ENCODE data around the gene MED8.
"Not testable (repeated sequence)": the region's sequence is repeated elsewhere in the genome, so short reads cannot be mapped to it uniquely, and the experiment has no call there.

MED8 gene

DNA sequence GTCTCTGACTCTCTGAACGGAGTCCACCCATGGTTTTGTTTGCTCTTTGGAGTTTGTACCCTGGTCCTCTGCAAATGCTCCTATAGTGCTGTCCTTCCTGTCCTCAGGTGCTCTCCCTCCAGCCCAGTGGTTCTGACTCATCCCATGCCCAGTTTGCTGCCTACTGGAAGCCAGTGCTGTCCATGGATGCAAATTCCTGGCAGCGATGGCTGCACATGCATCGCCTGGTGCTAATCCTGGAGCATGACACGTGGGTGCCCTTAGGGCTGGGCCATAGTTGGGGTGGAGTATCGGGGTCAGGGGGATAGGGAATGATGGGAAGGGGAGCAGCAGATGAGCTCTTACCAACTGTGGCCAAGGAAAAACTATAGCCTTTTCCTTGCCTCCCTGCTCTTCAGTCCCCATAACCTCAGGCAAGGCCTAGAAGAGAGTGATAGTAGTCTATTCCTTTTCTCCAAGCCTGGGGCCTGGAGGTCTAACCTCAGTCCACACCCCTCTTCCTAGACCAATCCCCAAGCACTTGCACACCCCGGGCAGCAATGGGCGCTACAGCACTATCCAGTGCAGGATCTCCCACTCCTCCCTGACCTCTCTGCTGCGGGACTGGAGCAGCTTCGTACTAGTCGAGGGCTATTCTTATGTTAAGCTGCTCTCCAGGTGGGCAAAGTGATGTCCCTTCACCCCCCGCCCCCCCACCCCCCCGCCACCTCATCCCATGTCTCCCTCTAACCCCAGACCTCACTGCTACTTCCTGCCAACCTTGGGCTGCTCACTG, 32.6 kb upstream of the MED8 start:
- no peak for DNase-seq

DNA sequence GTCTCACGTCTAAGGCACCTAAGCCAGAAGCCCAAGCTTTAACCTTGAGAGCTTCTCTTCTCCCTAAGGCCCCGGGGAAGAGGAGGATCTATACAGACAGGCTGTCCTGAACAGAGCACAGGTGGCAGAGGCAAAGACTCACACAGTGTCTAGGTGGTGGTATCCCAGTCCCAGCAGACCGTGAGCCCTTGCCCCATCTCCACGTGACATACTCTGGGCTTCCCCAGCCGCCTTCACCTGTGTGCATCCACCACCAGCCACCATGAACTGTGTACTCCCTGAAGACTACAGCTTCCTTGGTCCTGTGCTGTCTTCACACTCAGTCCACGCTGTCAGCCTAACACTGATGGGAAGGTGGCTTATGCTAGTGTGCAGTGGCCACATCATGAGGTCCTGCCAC, 31.8 kb upstream of the MED8 start:
- no peak for DNase-seq

DNA sequence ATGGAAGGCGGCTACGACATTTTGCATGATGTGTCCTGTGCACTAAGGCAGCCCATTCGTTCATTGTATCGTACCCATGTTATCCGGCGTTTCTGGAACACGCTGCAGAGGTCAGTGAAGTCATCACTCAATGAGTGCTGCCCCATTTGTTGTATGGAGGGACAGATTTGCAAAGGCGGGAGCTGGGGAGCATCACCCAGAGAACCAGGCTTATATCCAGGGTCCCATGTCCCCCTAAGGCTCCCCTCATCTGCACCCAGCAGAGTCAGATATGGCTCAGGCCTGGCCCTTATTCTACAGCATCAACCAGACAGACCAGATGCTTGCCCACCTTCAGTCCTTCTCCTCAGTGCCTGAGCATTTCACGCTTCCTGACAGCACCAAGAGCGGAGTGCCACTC, 31.3 kb upstream of the MED8 start:
- DNase-seq: no peak

DNA sequence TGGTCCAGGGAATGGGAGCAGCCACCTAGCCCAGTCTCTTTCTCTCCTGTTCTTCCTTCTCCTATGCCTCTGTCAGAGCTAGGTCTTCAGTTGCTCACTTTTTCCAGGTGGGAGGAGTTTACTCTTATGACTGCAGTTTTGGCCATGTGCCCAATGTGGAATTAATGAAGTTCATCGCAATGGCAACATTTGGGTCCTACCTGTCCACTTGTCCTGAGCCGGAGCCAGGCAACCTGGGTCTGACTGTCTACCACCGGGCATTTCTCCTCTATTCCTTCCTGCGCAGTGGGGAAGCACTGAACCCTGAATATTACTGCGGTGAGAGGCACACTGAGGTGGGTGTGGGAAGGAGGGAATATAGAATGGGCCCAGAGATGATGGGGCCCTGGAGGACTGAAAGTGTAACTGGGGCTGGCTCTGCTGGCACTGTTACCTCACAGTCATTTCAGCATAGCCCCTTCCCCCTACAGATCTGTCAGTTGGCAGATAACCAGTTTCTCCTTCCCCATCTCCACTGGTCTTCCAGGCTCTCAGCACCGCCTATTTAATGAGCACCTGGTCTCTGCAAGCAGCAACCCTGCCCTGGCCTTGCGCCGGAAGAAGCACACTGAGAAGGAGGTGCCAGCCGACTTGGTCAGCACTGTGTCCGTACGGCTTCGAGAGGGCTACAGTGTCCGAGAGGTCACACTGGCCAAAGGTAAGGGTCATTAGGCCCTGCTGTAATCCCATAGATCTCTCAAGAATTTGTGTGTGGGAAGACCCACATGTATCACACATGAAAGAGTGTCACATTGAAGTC, 30.2 kb upstream of the MED8 start:
- no peak for DNase-seq

DNA sequence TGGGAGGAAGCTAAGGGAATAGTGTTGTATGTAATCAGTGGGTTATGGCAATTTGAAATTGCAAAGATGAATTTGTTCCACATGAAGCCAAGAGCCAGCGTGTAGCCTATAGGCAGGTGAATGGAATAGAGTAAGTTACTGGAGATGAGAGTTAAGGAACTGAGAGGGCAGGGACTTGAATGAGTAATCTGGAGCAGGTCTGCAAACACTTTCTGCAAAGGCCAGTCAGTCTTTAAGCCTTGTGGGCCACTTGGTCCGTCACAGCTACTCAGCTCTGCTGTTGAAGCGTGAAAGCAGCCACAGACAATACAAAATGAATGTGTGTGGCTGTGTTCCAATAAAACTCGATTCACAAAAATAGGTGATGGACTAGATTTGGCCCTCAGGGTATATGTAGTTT, 29.3 kb upstream of the MED8 start:
- no peak for DNase-seq

DNA sequence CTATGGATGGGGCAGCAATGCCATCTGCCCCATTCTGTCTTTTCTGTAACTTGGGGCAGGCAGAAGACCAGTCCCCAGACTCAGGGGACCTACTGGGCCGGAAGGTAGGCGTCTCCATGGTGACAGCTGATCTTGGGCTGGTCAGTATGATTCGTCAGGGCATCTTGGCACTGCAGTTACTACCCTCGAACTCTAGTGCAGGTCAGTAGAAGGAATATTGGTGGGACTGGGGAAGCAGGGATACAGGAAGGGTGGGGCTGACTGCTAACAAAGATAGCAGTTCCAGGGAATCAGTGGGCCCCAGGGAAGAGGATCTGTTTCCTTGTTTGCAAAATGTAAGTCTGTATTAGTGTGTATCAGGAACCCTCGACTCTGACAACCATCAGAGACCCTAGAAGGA, 26.3 kb upstream of the MED8 start:
- DNase-seq: no peak

DNA sequence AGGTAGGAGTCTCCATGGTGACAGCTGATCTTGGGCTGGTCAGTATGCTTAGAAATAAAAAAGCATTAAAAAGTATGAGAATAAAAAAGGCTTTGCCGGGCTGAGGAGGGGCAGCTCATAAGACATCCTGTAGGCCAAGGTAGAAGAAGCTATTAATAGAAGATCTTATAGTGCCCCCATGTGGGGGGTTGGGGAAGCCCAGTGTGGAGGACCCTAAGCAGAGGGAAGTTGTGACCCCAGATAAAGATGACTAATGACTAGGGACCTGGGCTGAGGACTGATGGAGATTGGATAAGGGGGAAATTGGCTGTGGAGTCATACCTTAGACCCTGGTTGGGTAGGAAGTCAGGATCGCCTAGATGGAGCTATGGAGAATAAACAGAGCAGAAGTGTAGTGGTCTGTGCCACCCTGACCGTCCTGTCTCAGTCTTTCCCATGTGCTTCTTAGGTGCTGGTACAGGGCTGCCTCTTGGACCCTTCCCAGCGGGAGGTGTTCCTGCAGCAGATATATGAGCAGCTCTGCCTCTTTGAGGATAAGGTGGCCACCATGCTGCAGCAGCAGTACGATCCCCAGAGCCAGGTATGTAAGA, 25.1 kb upstream of the MED8 start:
- DNase-seq: peak; percentile 87

DNA sequence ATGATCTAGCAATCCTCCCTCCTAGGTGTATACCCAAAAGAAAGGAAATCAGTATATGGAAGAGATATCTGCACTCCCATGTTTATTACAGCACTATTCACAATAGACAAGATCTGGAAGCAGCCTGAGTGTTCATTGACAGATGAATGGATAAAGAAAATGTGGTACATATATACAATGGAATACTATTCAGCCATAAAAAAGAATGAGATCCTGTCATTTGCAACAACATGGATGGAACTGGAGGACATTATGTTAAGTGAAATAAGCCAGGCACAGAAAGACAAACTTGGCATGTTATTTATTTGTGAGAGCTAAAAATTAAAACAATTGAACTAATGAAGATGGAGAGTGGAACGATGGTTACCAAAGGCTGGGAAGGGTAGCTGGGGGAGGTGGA, 23.8 kb upstream of the MED8 start:
- DNase-seq: not testable (repeated sequence)

DNA sequence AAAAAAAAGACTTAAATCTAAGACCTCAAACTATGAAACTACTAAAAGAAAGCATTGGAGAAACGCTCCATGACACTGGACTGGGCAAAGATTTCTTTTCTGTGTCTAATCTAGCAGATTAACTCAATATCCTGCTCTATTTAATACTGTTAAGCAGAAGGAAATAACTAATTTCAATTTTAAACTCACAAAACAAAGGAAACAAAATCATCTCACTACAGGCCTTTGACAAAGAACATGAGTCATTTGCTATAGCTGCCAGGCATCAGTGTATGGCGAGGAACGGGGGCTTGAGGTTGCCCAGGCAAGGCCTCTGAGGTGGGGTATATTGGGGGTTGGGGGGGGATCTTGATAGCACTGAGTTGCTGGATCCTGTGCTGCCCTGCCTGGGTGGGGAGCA, 21.0 kb upstream of the MED8 start:
- no peak for DNase-seq

DNA sequence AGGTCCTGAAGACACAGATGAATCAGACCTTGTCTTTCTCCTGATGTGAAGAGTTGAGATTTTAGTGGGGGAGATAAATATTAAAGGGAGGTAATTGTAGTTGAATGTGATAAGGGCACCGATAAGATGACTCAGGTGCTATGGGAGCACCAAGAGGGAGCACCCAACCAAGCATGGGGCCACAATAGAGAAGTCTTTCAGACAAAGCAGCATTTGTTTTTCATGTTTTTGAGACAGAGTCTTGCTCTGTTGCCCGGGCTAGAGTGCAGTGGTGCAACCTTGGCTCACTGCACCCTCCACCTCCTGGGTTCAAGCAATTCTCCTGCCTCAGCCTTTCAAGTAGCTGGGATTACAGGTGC, 16.3 kb upstream of the MED8 start:
- DNase-seq: no peak

DNA sequence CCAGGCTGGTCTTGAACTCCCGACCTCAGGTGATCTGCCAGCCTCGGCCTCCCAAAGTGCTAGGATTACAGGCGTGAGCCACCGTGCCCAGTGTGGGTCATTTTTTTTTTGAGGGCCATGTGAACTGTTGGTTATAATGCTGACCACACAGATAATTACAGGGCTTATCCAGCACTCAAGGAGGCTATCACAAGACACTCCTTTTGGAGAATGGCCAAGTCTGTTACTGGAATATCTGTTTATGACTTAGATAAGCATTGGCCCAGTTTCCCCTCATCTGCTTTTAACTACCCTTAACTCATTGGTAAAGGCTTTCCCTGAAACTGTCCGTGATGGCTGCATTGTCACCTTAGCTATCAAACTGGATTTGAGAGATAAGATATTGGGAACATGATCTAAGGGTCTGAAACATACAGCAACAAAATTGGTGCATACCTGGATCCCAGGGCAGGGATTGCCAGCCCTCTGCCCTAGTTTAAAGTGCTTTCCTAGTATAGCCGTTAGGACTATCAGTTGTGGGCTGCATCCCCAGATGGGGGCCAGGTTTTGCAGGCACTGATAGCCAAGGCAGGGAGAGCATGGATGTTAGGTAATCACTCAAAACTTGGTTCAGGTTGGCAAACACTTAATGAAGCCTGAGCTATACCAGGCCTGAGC, 15.7 kb upstream of the MED8 start:
- DNase-seq: no peak

DNA sequence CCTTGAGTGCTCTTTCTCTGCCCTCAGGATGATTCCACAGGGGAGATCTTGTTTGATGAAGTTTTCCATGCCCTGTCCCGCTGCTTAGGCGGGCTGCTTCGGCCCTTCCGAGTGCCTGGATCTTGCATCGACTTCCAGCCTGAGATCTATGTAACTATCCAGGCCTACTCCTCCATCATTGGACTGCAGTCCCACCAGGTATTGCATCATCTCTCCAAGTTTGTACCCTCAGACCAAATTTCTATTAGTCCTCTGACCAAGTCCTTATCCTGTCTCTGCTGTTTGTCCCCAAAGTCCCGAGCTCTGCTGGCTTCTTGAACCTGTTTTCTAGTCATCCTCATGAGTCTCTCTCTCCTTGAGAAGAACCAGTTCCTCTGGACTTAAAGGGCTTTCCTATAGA, 14.8 kb upstream of the MED8 start:
- no peak for DNase-seq

DNA sequence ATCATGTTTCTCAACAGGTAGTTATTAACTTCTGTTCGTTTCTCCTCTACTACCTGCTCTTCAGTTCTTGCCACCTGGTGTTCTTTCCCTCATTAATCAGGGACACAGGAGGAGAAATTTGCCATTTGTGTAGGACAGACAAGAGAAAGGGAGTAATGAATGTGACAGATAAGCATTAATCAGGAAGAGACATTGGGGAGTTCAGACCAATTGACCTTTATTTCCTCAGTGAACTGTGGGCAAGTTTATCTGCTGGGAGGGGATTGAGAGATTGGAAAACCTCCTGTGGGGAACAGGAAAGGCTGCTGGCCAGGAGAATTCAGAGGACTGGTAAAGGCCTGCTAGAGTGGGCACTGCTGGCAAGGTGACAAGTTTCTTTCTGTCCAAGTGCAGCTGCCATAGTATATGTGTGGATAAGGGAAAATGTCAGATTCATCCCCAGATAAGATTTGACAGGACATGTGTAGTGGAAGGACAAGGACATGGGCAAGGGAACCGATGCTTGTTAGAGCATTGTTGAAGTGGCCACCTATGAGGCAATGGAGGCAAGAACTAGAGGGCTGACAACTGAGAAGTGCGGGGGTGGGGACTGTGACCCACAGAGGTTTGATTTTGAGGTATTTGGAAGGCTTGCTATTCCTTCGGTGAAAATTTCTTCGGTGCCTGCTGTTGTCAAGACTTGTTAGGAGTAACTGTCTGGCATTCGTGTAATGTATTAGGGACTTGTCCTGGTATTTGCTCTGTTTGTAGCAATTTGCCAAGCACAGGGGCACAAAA, 12.7 kb upstream of the MED8 start:
- no peak for DNase-seq

DNA sequence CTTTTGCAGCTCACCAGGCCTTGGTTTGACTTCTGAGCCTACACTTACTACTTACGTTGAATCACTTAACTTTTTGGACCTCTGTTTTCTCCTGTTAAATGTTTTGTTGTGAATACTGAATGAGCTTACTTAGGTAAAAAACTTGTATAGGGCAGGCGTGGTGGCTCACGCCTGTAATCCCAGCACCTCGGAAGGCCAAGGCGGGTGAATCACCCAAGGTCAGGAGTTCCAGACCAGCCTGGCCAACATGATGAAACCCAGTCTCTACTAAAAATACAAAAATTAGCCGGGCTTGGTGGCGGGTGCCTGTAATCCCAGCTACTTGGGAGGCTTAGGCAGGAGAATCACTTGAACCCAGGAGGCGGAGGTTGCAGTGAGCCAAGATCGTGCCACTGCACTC, 10.8 kb upstream of the MED8 start:
- not testable (repeated sequence) for DNase-seq

DNA sequence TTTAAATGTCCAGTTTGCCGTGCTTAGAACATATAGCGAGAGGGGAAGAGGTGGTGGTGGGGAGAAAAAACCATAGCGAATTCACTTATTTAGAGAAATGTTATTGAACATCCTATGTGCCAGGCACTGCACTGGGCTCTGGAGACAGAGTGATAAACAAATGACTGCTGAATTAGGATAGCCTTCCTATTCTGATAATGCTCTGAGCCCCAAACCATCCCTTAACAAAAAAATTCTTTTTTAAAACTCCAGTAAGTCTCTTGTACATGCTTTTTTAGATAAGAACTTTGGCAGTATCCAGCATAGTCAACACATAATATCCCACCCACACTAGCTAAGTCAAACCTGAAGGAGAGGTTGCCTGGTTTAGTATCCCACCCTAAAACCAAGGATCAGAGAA, 8.6 kb upstream of the MED8 start:
- no peak for DNase-seq

DNA sequence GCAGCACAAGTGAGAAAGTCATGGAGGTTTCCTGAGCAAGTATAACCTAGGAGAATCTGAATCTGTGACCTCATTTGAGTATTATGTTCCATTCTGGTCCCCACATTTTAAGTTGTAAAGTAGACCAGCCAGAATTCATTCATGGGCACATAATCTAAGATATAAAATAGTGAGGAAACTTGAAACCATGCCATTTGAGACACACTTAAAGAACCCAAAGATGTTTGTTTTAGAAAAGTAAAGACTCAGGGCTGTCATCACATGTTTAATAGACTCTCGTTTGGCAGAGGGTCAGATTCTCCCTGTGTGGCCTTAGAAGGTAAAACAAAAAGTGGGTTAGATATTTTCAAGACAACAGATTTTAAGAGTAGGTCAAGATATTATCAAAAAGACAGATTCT, 6.5 kb upstream of the MED8 start:
- no peak for DNase-seq

DNA sequence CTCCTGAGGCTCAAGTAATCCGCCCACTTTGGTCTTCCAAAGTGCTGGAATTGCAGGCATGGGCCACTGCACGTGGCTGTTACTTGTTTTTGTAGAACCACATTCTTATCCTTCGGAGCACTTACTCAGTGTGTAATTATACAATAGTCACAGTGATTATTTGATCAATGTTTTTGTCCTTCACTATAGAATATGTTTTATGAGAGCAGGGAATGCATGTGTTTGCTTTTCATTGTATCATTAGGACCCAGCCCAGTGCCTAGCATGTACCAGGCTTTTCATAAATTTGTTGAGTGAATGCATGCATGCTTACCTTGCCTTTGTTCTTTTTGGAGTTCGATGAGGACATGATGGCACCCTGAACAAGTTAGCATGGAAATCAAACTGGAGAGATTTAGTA, 5.9 kb upstream of the MED8 start:
- DNase-seq: no peak

DNA sequence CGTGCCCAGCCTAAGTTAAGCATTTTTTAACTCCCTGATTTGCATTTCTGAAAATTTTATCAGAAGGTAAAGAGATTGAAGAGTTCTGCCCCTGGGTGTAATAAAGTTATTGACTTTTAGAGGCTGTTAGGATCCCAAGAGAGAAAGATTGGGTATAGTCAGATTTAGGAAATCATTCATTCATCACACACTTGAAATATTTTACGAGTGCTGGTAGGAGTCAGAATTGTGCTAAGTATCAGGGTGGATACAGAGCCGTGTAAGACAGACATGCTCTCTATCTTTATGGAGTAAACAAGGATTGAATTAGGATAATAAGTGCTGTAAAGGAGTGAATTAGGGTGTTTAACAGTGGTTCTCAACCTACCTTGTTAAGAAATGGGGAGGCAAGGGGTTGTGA, 3.1 kb upstream of the MED8 start:
- no peak for DNase-seq

DNA sequence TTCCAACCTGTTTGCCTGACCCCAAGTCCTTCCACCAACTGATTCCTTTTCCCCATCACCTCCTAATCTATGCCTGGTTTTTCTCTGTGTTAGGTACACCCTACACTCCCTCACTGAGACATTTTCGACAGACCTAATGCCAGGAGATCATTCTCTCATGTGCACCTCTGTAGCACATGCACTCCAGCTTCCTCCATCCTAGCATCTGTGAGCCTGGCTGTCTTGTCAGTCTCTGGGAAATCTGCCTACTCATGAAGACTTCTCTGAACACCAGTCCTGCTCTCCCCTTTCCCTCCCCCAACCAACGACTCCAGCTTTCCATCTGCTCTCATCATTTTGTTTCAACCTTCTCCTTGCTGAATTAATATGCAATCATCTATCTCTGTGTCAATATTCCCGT, 987 bp downstream of the MED8 start:
- DNase-seq: no peak

DNA sequence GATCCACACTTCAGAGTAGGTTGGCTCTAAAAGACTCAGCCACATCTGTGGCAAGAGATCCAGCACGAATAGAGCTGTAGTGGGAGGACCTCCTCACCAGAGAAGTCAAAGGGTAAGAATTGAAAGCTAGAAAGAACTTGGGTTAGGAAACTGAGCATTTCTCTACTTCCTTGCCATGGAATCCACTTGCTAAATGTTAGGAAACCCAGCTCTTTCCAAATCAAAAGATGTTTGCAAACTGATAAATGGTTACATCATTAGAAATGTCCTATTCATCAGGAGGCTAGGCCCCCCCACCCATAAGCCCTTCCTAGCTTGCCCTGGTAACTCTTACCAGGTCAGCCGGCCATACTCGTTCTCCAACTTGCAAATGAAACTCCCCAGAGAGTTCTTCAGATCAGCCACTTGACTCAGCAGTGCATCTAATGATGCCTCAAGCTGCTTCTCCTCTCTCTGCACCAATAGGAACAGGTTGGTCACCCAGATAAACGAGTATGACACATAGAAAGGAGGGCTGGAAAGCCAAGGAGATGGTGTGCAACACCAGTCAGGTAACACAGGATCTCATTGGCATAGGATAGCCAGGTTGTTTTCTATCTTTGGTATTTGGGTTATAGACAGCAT, 1.5 kb downstream of the MED8 start:
- DNase-seq: no peak

DNA sequence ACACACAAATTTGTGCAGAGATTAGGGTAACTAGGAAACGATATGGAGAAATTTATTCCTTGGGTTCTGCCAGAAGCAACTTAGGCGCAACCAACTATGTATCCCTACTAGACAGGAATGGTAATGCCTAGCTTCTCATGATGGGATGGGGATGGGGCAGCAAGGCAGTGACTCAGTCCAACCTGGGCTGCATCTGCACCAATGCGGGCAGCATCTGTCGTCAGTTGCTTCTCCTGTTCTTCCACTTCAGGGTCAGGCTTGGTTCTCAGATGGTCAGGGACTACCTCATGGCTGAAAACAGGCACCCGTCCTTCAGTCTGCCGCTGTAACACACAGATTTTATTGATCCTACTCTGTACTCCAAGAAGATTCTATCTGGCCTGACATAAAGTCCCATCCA, 2.9 kb downstream of the MED8 start:
- DNase-seq: no peak

DNA sequence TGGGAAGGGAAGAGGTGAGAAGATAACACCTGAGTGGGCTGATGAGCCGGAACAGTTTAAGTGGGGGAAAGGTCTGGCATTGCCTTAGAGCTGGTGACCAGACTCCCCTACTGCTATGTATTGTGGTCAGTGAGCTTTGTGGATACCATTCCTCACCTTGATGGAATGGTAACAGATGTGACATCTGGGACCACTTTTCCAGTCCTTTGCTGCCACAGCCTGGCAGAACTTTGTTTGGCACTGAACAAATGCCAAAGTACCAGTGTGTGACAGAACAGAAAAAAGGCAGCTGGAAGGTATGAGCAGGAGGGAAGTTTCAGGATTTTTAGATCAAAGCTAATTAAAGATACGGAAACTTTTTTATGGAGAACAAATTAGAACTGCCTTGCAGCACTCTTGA, 6.2 kb downstream of the MED8 start:
- no peak for DNase-seq

All from islet precursor cell (in vitro differentiated cells).